Loucy (cell line): ENCODE results near the gene NMBR.

Experiments used
- CTCF ChIP-seq: fragments of 200-600 bp; sonication (generic); conservative IDR thresholded peaks from 2 replicates; pipeline ENCODE4 v1.5.1; 2014; ENCODE audit warnings: mild to moderate bottlenecking, antibody characterized with exemption, low read length
- EZH2phosphoT487 ChIP-seq: fragments of 200-600 bp; IDR thresholded peaks from 2 replicates; pipeline ENCODE4 v1.6.1; 2018; ENCODE audit warnings: antibody characterized with exemption, mild to moderate bottlenecking, moderate library complexity, borderline replicate concordance

GRCh38 chr6:142152746-142153145 is 5.8 kb upstream of the NMBR start:
- TF ChIP-seq EZH2phosphoT487 (no peak), CTCF (no peak)
